HepG2 (cell line): ENCODE measurements around the gene DNAJB6. TPM values are rescaled to one million over a fixed set of nuclear protein-coding genes. Genes with fewer than 3 reads are reported as not detected.

Source experiments
- ATF4 ChIP-seq, 2 experiments: fragments of 450-650 bp in 1 of 2; sonication (generic) in 1 of 2; formaldehyde crosslinking; IDR thresholded peaks; 2 replicates each; pipeline versions ENCODE4 v1.5.0 to v1.8.0; 2020 to 2022; ENCODE audit warnings: mild to moderate bottlenecking in 1 of 2, missing genetic modification reagents in 1 of 2
- BRD4 ChIP-seq: sonication (generic); formaldehyde crosslinking; IDR thresholded peaks from 2 replicates; pipeline ENCODE4 v1.4.0; 2020; ENCODE audit warnings: missing genetic modification reagents
- CCDC6 ChIP-seq: sonication (generic); formaldehyde crosslinking; IDR thresholded peaks from 2 replicates; pipeline ENCODE4 v1.8.1; 2022; ENCODE audit warnings: mild to moderate bottlenecking, missing genetic modification reagents, moderate library complexity
- EED ChIP-seq: sonication (generic); formaldehyde crosslinking; IDR thresholded peaks from 2 replicates; pipeline ENCODE4 v1.5.0; 2020; ENCODE audit warnings: mild to moderate bottlenecking, missing genetic modification reagents
- HDAC2 ChIP-seq: sonication (generic); formaldehyde crosslinking; IDR thresholded peaks from 2 replicates; pipeline ENCODE4 v1.4.0; 2020; ENCODE audit warnings: missing genetic modification reagents
- HHEX ChIP-seq: IDR thresholded peaks from 2 replicates; pipeline ENCODE4 v1.6.1; 2016; ENCODE audit warnings: control low read depth
- HNRNPUL1 ChIP-seq: fragments of 200-400 bp; formaldehyde crosslinking; IDR thresholded peaks from 2 replicates; pipeline ENCODE4 v1.6.1; 2017; ENCODE audit warnings: low read depth, mild to moderate bottlenecking, low read length, moderate library complexity
- HOMEZ ChIP-seq: IDR thresholded peaks from 2 replicates; pipeline ENCODE4 v1.6.1; 2016; ENCODE audit warnings: low read depth
- HOXA5 ChIP-seq: sonication (generic); formaldehyde crosslinking; IDR thresholded peaks from 2 replicates; pipeline ENCODE4 v1.4.0; 2020; ENCODE audit warnings: missing genetic modification reagents
- MXD3 ChIP-seq: IDR thresholded peaks from 2 replicates; pipeline ENCODE4 v1.6.1; 2016; ENCODE audit warnings: mild to moderate bottlenecking, missing biosample characterization, missing genetic modification reagents
- RBAK ChIP-seq: sonication (generic); formaldehyde crosslinking; IDR thresholded peaks from 2 replicates; pipeline ENCODE4 v1.5.1; 2020; ENCODE audit warnings: mild to moderate bottlenecking, missing genetic modification reagents
- RXRA ChIP-seq: sonication (generic); formaldehyde crosslinking; IDR thresholded peaks from 2 replicates; pipeline ENCODE4 v1.5.1; 2020; ENCODE audit warnings: missing genetic modification reagents
- SALL2 ChIP-seq: sonication (generic); formaldehyde crosslinking; IDR thresholded peaks from 2 replicates; pipeline ENCODE4 v1.8.1; 2023; ENCODE audit warnings: mild to moderate bottlenecking, missing genetic modification reagents, inconsistent platforms
- SAP130 ChIP-seq: IDR thresholded peaks from 2 replicates; pipeline ENCODE4 v1.6.1; 2016; ENCODE audit warnings: low read depth
- SRF ChIP-seq: IDR thresholded peaks from 2 replicates; pipeline ENCODE4 v1.6.1; 2011; ENCODE audit warnings: mild to moderate bottlenecking, low read depth, low read length, moderate library complexity
- TBX2 ChIP-seq: sonication (generic); formaldehyde crosslinking; IDR thresholded peaks from 2 replicates; pipeline ENCODE4 v1.5.0; 2020; ENCODE audit warnings: missing genetic modification reagents, mild to moderate bottlenecking, borderline replicate concordance
- THAP11 ChIP-seq: IDR thresholded peaks from 2 replicates; pipeline ENCODE4 v1.6.1; 2016; ENCODE audit warnings: missing biosample characterization, missing genetic modification reagents
- TRIM24 ChIP-seq: sonication (generic); formaldehyde crosslinking; IDR thresholded peaks from 2 replicates; pipeline ENCODE4 v1.8.0; 2022; ENCODE audit warnings: mild to moderate bottlenecking, missing genetic modification reagents
- ZNF225 ChIP-seq: sonication (generic); formaldehyde crosslinking; IDR thresholded peaks from 2 replicates; pipeline ENCODE4 v1.4.0; 2020; ENCODE audit warnings: mild to moderate bottlenecking, missing genetic modification reagents
- ZNF446 ChIP-seq: sonication (generic); formaldehyde crosslinking; IDR thresholded peaks from 2 replicates; pipeline ENCODE4 v1.5.0; 2020; ENCODE audit warnings: mild to moderate bottlenecking, missing genetic modification reagents
- ZNF709 ChIP-seq: sonication (generic); formaldehyde crosslinking; IDR thresholded peaks from 2 replicates; pipeline ENCODE4 v1.5.0; 2020; ENCODE audit warnings: mild to moderate bottlenecking, missing genetic modification reagents
- ZNF788 ChIP-seq: sonication (generic); formaldehyde crosslinking; IDR thresholded peaks from 2 replicates; pipeline ENCODE4 v1.5.0; 2020; ENCODE audit warnings: mild to moderate bottlenecking, missing genetic modification reagents, borderline replicate concordance
- ZNF792 ChIP-seq: IDR thresholded peaks from 2 replicates; pipeline ENCODE4 v1.6.1; 2016
- polyA plus RNA-seq, 8 experiments: library from polyadenylated mRNA; depleted of rRNA in 3 of 8; stranded (reverse) in 7 of 8; unstranded in 1 of 8; fragments of >200 nt; fragmentation: Illumina TruSeq in 4 of 8; extraction: Trizol in 4 of 8; gene quantifications; 2 replicates each; pipeline versions ENCODE4 v1.2.1 to v1.2.3, GENCODE V29; 2011 to 2016; ENCODE audit warnings: low read depth in 4 of 8, missing spikeins in 1 of 8, mixed read lengths in 1 of 8; ENCODE audit not compliant: insufficient read depth in 1 of 8
- total RNA-seq, 5 experiments: library from RNA; depleted of rRNA; stranded (reverse); fragments of >200 nt; fragmentation: Illumina TruSeq; extraction: Trizol; gene quantifications; 2 replicates each; pipeline ENCODE4 v1.2.3, GENCODE V29; 2016; ENCODE audit warnings: low read depth in 1 of 5
- TF ChIP-seq, protein P1 (sequence below): sonication (generic); formaldehyde crosslinking; IDR thresholded peaks from 2 replicates; pipeline ENCODE4 v1.4.0; 2020; ENCODE audit warnings: missing genetic modification reagents
- TF ChIP-seq, protein P2 (sequence below): sonication (generic); formaldehyde crosslinking; IDR thresholded peaks from 2 replicates; pipeline ENCODE4 v1.5.1; 2020; ENCODE audit warnings: missing genetic modification reagents, mild to moderate bottlenecking, borderline replicate concordance

The DNAJB6 gene
- total and polyA plus RNA-seq, 2 of the 13 experiments (the other 11 are each of a cell fraction or from before 2014, with no cell fraction given), result 29.9 to 53.9 TPM

GRCh38 chr7:157336383-157337315 lies at the start of gene DNAJB6 (continued):
- TF ChIP-seq ZNF788 (CRISPR knock-in tag), result peak; percentile 74; the same call in 1 of the 2 replicates
- TF ChIP-seq, protein P1, sequence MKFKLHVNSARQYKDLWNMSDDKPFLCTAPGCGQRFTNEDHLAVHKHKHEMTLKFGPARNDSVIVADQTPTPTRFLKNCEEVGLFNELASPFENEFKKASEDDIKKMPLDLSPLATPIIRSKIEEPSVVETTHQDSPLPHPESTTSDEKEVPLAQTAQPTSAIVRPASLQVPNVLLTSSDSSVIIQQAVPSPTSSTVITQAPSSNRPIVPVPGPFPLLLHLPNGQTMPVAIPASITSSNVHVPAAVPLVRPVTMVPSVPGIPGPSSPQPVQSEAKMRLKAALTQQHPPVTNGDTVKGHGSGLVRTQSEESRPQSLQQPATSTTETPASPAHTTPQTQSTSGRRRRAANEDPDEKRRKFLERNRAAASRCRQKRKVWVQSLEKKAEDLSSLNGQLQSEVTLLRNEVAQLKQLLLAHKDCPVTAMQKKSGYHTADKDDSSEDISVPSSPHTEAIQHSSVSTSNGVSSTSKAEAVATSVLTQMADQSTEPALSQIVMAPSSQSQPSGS, result peak; percentile 58; the same call in 1 of the 2 replicates
- peak; percentile 79 for TF ChIP-seq TBX2 (CRISPR knock-in tag)
- 0 out of 2 replicates have a peak, but pooled peaks have one; percentile 77 for TF ChIP-seq EED (CRISPR knock-in tag)
- peak; percentile 62; the same call in 1 of the 2 replicates for TF ChIP-seq MXD3 (CRISPR knock-in tag)
- TF ChIP-seq HOMEZ, result 0 out of 2 replicates have a peak, but pooled peaks have one; percentile 45
- peak; percentile 79 for TF ChIP-seq SAP130 (CRISPR knock-in tag)
- peak; percentile 32; the same call in 1 of the 2 replicates for TF ChIP-seq RXRA (CRISPR knock-in tag)
- TF ChIP-seq HOXA5 (CRISPR knock-in tag), result peak; percentile 76
- 0 out of 2 replicates have a peak, but pooled peaks have one; percentile 36 for TF ChIP-seq ZNF709
- no peak for TF ChIP-seq ZNF446 (CRISPR knock-in tag)
- no peak for TF ChIP-seq TRIM24 (CRISPR knock-in tag)
- no peak for TF ChIP-seq SRF
- TF ChIP-seq CCDC6, result no peak
- TF ChIP-seq SALL2 (CRISPR knock-in tag), result peak; percentile 53; the same call in 1 of the 2 replicates
- peak; percentile 56; the same call in 1 of the 2 replicates for TF ChIP-seq BRD4
- TF ChIP-seq, protein P2, sequence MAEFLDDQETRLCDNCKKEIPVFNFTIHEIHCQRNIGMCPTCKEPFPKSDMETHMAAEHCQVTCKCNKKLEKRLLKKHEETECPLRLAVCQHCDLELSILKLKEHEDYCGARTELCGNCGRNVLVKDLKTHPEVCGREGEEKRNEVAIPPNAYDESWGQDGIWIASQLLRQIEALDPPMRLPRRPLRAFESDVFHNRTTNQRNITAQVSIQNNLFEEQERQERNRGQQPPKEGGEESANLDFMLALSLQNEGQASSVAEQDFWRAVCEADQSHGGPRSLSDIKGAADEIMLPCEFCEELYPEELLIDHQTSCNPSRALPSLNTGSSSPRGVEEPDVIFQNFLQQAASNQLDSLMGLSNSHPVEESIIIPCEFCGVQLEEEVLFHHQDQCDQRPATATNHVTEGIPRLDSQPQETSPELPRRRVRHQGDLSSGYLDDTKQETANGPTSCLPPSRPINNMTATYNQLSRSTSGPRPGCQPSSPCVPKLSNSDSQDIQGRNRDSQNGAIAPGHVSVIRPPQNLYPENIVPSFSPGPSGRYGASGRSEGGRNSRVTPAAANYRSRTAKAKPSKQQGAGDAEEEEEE (CRISPR knock-in tag), result no peak
- TF ChIP-seq ZNF225 (CRISPR knock-in tag), result no peak; the same call in 1 of the 2 replicates
- TF ChIP-seq RBAK, result no peak
- no peak for TF ChIP-seq HHEX (CRISPR knock-in tag)
- TF ChIP-seq ATF4 (CRISPR knock-in tag; IDR thresholded peaks at IDR 0.05), result peak in 1 of 2 experiments; percentile 15; a peak in 1 of 4 replicates
- 0 out of 2 replicates have a peak, but pooled peaks have one; percentile 60 for TF ChIP-seq ZNF792 (CRISPR knock-in tag)
- no peak for TF ChIP-seq HNRNPUL1
- 0 out of 2 replicates have a peak, but pooled peaks have one; percentile 41 for TF ChIP-seq HDAC2 (CRISPR knock-in tag)
- peak; percentile 84 for TF ChIP-seq THAP11 (CRISPR knock-in tag)
